Nephron (organoid): Measurements from ENCODE around the gene CALB2.

Source experiments
- H3K27ac Mint-ChIP-seq, 3 experiments: 2 replicates each; pipeline ENCODE4 v1.8.0; 2020; ENCODE audit warnings: mixed read lengths in 3 of 3, mild to moderate bottlenecking in 2 of 3, moderate library complexity in 1 of 3
- H3K27me3 Mint-ChIP-seq: 2 replicates; pipeline ENCODE4 v1.8.0; 2021; ENCODE audit warnings: low read depth, mild to moderate bottlenecking, moderate library complexity, mixed read lengths
- H3K36me3 Mint-ChIP-seq: 2 replicates; pipeline ENCODE4 v1.8.0; 2020; ENCODE audit warnings: low read depth, mixed read lengths
- H3K4me1 Mint-ChIP-seq: 2 replicates; pipeline ENCODE4 v1.8.0; 2020; ENCODE audit warnings: mixed read lengths
- H3K4me3 Mint-ChIP-seq, 3 experiments: 2 replicates each; pipeline ENCODE4 v1.8.0; 2020; ENCODE audit warnings: mild to moderate bottlenecking in 3 of 3, mixed read lengths in 3 of 3, moderate library complexity in 2 of 3
- H3K9me3 Mint-ChIP-seq: 2 replicates; pipeline ENCODE4 v1.8.0; 2020; ENCODE audit warnings: mixed read lengths
- TF ChIP-seq, protein P1 (sequence below), 3 experiments: fragments of 200-600 bp; sonication (generic); IDR thresholded peaks; one replicate each; pipeline ENCODE4 v1.5.0; 2021; ENCODE audit warnings: antibody characterized with exemption in 3 of 3; ENCODE audit not compliant: unreplicated experiment in 3 of 3

The CALB2 gene

DNA sequence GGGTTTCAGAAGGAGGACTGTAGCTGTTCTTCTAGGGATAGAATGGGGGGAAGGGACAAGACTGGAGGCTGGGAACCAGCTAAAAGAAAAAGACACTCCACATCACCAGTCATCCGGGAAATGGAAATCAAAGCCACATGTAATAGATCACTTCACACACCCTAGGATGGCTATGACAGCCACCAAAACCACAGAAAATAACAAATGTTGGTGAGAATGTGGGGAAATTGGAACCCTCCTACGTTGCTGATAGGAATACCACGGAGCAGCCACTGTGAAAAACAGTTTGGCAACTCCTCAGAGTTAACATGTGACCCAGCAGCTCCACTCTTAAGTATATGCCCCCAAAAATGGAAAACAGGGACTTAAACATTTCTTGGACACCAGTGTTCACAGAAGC lies 81.0 kb downstream of the CALB2 start:
- H3K4me1 Mint-ChIP-seq, result no peaks in the 10 kb centered on the region
- peaks cover 10% of the 10 kb centered on the region for H3K9me3 Mint-ChIP-seq
- H3K27ac Mint-ChIP-seq, result no peak overlapping the region
- H3K27me3 Mint-ChIP-seq, result peaks cover 38% of the 10 kb centered on the region
- peaks cover 6% of the 10 kb centered on the region for H3K36me3 Mint-ChIP-seq
- no peak overlapping the region for H3K4me3 Mint-ChIP-seq
- TF ChIP-seq, protein P1, sequence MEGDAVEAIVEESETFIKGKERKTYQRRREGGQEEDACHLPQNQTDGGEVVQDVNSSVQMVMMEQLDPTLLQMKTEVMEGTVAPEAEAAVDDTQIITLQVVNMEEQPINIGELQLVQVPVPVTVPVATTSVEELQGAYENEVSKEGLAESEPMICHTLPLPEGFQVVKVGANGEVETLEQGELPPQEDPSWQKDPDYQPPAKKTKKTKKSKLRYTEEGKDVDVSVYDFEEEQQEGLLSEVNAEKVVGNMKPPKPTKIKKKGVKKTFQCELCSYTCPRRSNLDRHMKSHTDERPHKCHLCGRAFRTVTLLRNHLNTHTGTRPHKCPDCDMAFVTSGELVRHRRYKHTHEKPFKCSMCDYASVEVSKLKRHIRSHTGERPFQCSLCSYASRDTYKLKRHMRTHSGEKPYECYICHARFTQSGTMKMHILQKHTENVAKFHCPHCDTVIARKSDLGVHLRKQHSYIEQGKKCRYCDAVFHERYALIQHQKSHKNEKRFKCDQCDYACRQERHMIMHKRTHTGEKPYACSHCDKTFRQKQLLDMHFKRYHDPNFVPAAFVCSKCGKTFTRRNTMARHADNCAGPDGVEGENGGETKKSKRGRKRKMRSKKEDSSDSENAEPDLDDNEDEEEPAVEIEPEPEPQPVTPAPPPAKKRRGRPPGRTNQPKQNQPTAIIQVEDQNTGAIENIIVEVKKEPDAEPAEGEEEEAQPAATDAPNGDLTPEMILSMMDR (IDR thresholded peaks at IDR 0.05; ENCODE audit: unreplicated experiment in 3 of 3), result no peak
